GM23338 (cell line): ENCODE measurements around the gene LCN12. TPM values are rescaled to one million over a fixed set of nuclear protein-coding genes. Genes with fewer than 3 reads are reported as not detected.
A peak's percentile ranks its signal among the peaks of the same experiment; 100 is the strongest.

Experiments used
- ATAC-seq: fragments of 200-7000 bp; cut with Tn5 transposase; 3 replicates; pipeline ENCODE4 v1.9.1; 2020
- DNase-seq: peaks from one replicate; pipeline ENCODE4 v3.0.0-alpha.2; 2015; ENCODE audit warnings: low spot score
- H2AFZ ChIP-seq: fragments of 200-600 bp; sonication (generic); 2 replicates; pipeline ENCODE4 v1.8.0; 2016; ENCODE audit warnings: antibody characterized with exemption, mild to moderate bottlenecking, moderate library complexity
- H3F3A ChIP-seq: fragments of 200-600 bp; sonication (generic); replicated peaks from 2 replicates; pipeline ENCODE4 v1.8.0; 2017; ENCODE audit warnings: antibody characterized with exemption, mixed run types, low read depth
- H3K27ac ChIP-seq: fragments of 200-600 bp; sonication (generic); 2 replicates; pipeline ENCODE4 v1.6.1; 2016; ENCODE audit warnings: low read depth
- H3K27me3 ChIP-seq: fragments of 200-600 bp; sonication (generic); 2 replicates; pipeline ENCODE4 v1.8.0; 2016; ENCODE audit warnings: mild to moderate bottlenecking, mixed run types, moderate library complexity; ENCODE audit not compliant: insufficient read depth
- H3K36me3 ChIP-seq: fragments of 200-600 bp; sonication (generic); 2 replicates; pipeline ENCODE4 v1.8.0; 2016; ENCODE audit warnings: mild to moderate bottlenecking; ENCODE audit not compliant: insufficient read depth
- H3K4me1 ChIP-seq: fragments of 200-600 bp; sonication (generic); 2 replicates; pipeline ENCODE4 v1.8.0; 2016; ENCODE audit warnings: mild to moderate bottlenecking, moderate library complexity; ENCODE audit not compliant: insufficient read depth
- H3K4me2 ChIP-seq: fragments of 200-600 bp; sonication (generic); 2 replicates; pipeline ENCODE4 v1.7.1; 2017; ENCODE audit warnings: mixed run types
- H3K4me3 ChIP-seq: fragments of 200-600 bp; sonication (generic); 2 replicates; pipeline ENCODE4 v1.6.1; 2016; ENCODE audit warnings: mixed run types
- H3K79me2 ChIP-seq: fragments of 200-600 bp; sonication (generic); replicated peaks from 2 replicates; pipeline ENCODE4 v1.8.0; 2017; ENCODE audit warnings: mild to moderate bottlenecking; ENCODE audit not compliant: insufficient read depth
- H3K9me2 ChIP-seq: fragments of 200-600 bp; sonication (generic); 2 replicates; pipeline ENCODE4 v1.8.0; 2017; ENCODE audit not compliant: insufficient read depth
- H4K20me1 ChIP-seq: fragments of 200-600 bp; sonication (generic); replicated peaks from 2 replicates; pipeline ENCODE4 v1.8.0; 2017; ENCODE audit warnings: mild to moderate bottlenecking; ENCODE audit not compliant: insufficient read depth
- H3K27ac Mint-ChIP-seq: 2 replicates; pipeline ENCODE4 v1.8.0; 2020; ENCODE audit warnings: inconsistent platforms, mild to moderate bottlenecking, moderate library complexity, mixed read lengths
- H3K27me3 Mint-ChIP-seq: 3 replicates; pipeline ENCODE4 v1.8.0; 2022; ENCODE audit warnings: low read depth, mild to moderate bottlenecking, moderate library complexity, mixed read lengths, inconsistent platforms; ENCODE audit not compliant: insufficient read depth, poor library complexity
- H3K36me3 Mint-ChIP-seq: 3 replicates; pipeline ENCODE4 v1.8.0; 2021; ENCODE audit warnings: low read depth, mild to moderate bottlenecking, inconsistent platforms, moderate library complexity, mixed read lengths
- H3K4me1 Mint-ChIP-seq: 3 replicates; pipeline ENCODE4 v1.8.0; 2020; ENCODE audit warnings: mild to moderate bottlenecking, inconsistent platforms, mixed read lengths
- H3K4me3 Mint-ChIP-seq: 3 replicates; pipeline ENCODE4 v1.8.0; 2021; ENCODE audit warnings: moderate library complexity, mild to moderate bottlenecking, inconsistent platforms, mixed read lengths
- H3K9me3 Mint-ChIP-seq: 3 replicates; pipeline ENCODE4 v1.8.0; 2020; ENCODE audit warnings: moderate library complexity, mild to moderate bottlenecking, inconsistent platforms, mixed read lengths
- CREB1 ChIP-seq: fragments of 250-450 bp; sonication (Bioruptor Pico); IDR thresholded peaks from 2 replicates; pipeline ENCODE4 v1.5.0; 2020; ENCODE audit warnings: low read depth, mild to moderate bottlenecking, moderate library complexity
- CTCF ChIP-seq, 2 experiments: fragments of 200-600 bp in 1 of 2; sonication (generic) in 1 of 2; conservative IDR thresholded peaks; 2 replicates each; pipeline versions ENCODE4 v1.5.1 to v1.6.1; 2016 to 2017; ENCODE audit warnings: antibody characterized with exemption in 2 of 2, low read depth in 2 of 2, mild to moderate bottlenecking in 2 of 2, moderate library complexity in 1 of 2
- ETS1 ChIP-seq: IDR thresholded peaks from 2 replicates; pipeline ENCODE4 v1.6.1; 2016; ENCODE audit warnings: antibody characterized with exemption
- EZH2 ChIP-seq: fragments of 200-600 bp; sonication (generic); IDR thresholded peaks from one replicate; pipeline ENCODE4 v1.8.0; 2017; ENCODE audit warnings: antibody characterized with exemption, mild to moderate bottlenecking, low read depth; ENCODE audit not compliant: unreplicated experiment
- EZH2phosphoT487 ChIP-seq: fragments of 200-600 bp; sonication (generic); IDR thresholded peaks from one replicate; pipeline ENCODE4 v1.8.1; 2018; ENCODE audit warnings: antibody characterized with exemption; ENCODE audit not compliant: unreplicated experiment
- JUNB ChIP-seq: IDR thresholded peaks from one replicate; pipeline ENCODE4 v1.6.1; 2016; ENCODE audit warnings: antibody characterized with exemption; ENCODE audit not compliant: unreplicated experiment
- POLR2AphosphoS5 ChIP-seq: IDR thresholded peaks from 2 replicates; pipeline ENCODE4 v1.6.1; 2016; ENCODE audit warnings: antibody characterized with exemption, low read depth
- REST ChIP-seq: IDR thresholded peaks from one replicate; pipeline ENCODE4 v1.6.1; 2018; ENCODE audit warnings: antibody characterized with exemption; ENCODE audit not compliant: unreplicated experiment
- STAT1 ChIP-seq: IDR thresholded peaks from one replicate; pipeline ENCODE4 v1.6.1; 2016; ENCODE audit warnings: antibody characterized with exemption; ENCODE audit not compliant: unreplicated experiment
- ZNF114 ChIP-seq: fragments of 250-450 bp; sonication (Bioruptor Pico); IDR thresholded peaks from 2 replicates; pipeline ENCODE4 v1.5.0; 2020; ENCODE audit warnings: mild to moderate bottlenecking, moderate library complexity
- ZNF331 ChIP-seq: fragments of 250-450 bp; sonication (Bioruptor Pico); IDR thresholded peaks from 2 replicates; pipeline ENCODE4 v1.5.0; 2020; ENCODE audit warnings: low read depth, mild to moderate bottlenecking, moderate library complexity
- polyA plus RNA-seq: library from polyadenylated mRNA; unstranded; fragments of >200 nt; fragmentation: Nextera tagmentation; extraction: Ambion mirVana; gene quantifications from 2 replicates; pipeline ENCODE4 v1.2.1, GENCODE V29; 2016
- total RNA-seq: library from RNA; depleted of rRNA; stranded (reverse); fragments of >200 nt; shearing (Covaris generic); gene quantifications from 2 replicates; pipeline ENCODE4 v1.2.3, GENCODE V29; 2014

The LCN12 gene
- total and polyA plus RNA-seq, 2 experiments from 2014 or later: 0.39 to 0.69 TPM

GRCh38 chr9:136962163-136962562 lies 10.1 kb downstream of the LCN12 start (continued):
- TF ChIP-seq CREB1: no peak
- TF ChIP-seq CTCF (conservative IDR thresholded peaks at IDR 0.05; ENCODE audit: low read depth in 2 of 2): no peak
- no peak for TF ChIP-seq EZH2
- TF ChIP-seq EZH2phosphoT487: no peak
- no peak for TF ChIP-seq REST
- no peak for TF ChIP-seq JUNB

GRCh38 chr9:136962701-136963248 lies 10.7 kb downstream of the LCN12 start:
- Histone ChIP-seq H3K27ac (no peak overlapping the region), H3K79me2 (no peaks in the 10 kb centered on the region), H3K9me2 (no peaks in the 10 kb centered on the region), H3K27me3 (no peaks in the 10 kb centered on the region), H3K36me3 (no peaks in the 10 kb centered on the region), H3K4me3 (no peak overlapping the region), H3F3A (no peaks in the 10 kb centered on the region), H4K20me1 (no peaks in the 10 kb centered on the region), H3K4me1 (peaks cover 9% of the 10 kb centered on the region), H3K4me2 (no peak overlapping the region), H2AFZ (no peak overlapping the region)
- Mint-ChIP-seq H3K27me3 (peaks cover 7% of the 10 kb centered on the region), H3K36me3 (no peaks in the 10 kb centered on the region), H3K4me3 (no peak overlapping the region), H3K27ac (peak overlapping the region; percentile 67; the same call in 1 of the 2 replicates), H3K4me1 (peaks cover 9% of the 10 kb centered on the region), H3K9me3 (no peaks in the 10 kb centered on the region; the same call in 2 of the 3 replicates)
- no peak for DNase-seq
- no peak for ATAC-seq
- TF ChIP-seq ZNF114 (CRISPR knock-in tag) (no peak), CREB1 (no peak), STAT1 (no peak), ETS1 (no peak), JUNB (no peak), CTCF (conservative IDR thresholded peaks at IDR 0.05; ENCODE audit: low read depth in 2 of 2) (no peak), REST (no peak), ZNF331 (CRISPR knock-in tag) (no peak), POLR2AphosphoS5 (no peak), EZH2phosphoT487 (no peak)
